GM19328 (cell line): ENCODE measurements around the gene FNBP1L.

ENCODE experiments used
- ATAC-seq: cut with Tn5 transposase; IDR thresholded peaks from one replicate; pipeline ENCODE4 v1.9.1; 2021; ENCODE audit warnings: mild to moderate bottlenecking, moderate library complexity; ENCODE audit not compliant: unreplicated experiment

FNBP1L gene

DNA sequence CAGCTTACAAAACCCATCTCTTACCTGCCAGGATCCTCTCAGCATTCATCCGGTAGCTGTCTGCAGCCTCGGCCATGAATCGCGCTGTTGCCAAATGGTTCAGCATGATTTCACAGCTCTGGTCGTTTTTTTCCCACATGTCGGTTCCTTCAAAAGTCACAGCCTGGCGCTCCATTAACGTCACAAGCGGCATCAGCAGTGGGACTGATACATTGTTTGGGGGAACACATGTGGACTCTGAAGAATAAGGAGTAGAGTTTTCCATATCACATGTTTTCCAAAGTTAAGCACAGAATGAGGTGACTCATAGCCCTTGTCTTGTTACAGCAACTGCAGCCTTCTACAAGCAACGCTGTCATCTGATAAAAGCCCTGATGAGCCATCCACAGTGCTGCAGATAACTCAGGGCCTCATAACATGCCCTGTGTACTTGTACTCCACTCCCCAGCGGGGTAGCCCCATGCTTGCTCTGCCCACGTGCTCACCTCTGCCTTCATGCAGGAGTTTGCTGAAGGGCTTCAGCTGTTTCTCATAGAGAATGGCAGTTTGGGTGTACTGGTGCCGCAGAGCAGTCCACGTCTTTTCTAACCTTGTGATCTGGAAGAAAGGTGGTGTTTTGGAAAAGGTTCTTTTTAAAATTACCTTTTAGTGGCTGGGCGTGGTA is 119.5 kb downstream of the FNBP1L start:
- no peak for ATAC-seq

DNA sequence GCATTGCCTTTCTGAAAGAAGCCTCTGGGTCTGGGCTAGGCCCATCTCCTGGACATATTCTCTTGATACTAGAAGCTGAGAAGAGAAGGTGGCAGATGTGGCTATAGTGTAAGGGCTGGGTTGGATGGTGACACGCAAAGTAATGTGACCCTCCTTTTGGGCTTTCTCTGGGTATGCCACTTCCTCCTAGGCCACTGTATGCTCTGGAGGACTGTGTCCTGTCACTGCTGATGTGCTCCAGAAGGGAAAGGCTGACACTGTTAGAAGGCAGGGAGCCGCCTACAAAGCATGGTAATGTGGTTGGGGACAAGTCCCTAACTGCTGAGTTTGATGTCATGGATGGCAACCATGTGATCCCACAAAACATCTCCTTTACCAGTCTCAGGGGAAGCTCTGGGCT is 121.6 kb downstream of the FNBP1L start:
- no peak for ATAC-seq

DNA sequence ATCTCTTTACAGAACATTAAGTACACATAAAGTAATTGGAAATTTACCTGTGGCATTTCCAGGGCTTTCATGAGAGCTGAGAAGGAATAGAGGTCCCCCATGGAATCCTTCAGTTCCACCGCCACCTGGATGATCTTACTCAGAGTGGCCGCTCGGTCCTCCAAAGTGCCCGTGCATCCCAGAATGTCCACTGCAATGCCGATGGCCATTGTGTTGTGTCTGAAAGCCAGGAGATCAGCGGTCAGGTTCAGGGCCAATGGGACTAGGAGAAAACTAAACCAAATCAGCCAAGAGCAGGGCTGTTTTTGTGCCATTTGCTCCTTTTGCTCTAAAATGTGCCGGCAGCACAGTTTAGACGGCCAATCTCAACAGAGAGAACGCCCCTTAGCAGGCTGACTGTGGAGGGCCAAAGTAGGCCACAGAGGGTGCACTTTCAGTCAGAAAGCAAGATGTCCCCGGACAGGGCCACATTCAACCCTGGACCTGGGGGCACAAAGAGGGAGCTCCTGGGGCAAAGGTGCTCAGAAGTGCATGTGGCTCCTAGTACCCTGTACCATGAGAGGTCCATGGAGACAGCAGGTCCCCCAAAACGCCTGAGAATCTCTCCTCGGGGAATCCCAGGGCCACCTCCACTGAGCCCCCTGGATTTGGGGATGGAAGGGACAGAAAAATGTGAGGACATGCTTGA is 123.8 kb downstream of the FNBP1L start:
- no peak for ATAC-seq

DNA sequence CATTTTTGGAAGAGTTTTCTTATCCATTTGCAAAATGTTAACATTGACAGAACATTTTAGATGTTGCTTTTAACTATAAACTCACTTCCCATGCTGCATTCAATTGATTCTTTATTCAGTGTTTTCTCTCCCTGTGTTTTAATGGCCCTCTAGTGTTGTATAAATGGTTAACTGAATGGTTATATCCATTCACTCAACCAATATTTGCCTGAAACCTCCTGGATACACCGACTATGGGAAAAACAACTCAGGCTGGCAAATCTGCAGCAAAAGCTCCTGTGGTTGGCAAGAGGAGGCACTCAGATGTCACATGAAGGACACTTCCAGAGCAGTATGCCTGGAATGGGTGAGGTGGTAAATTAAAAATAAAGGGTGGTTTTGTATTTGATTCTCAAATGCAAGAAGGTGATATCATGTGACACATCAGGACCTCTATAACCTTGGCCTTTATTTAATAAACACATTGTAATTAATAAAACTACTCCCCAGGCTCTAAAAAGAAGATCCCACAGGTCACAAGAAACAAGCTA is 126.1 kb downstream of the FNBP1L start:
- ATAC-seq, result no peak

DNA sequence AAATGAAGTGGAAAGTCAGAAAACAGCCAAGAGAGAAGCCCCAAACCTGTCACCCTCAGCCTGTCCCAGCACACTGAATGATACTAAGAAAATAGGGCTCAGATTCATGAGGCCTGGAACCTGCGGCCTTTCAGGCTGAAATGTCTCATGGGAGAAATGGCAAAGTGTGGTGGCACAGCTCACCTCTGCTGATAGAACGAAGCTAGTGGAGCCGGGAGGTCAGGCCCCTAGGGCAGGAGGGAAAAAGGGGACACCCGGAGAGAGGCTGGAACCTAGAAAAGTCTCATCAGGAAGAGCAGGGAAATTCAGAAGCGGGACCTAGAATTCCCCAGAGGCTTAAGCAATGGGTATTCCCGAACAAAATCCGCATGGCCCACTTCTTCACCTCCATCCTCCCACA is 126.6 kb downstream of the FNBP1L start:
- no peak for ATAC-seq

DNA sequence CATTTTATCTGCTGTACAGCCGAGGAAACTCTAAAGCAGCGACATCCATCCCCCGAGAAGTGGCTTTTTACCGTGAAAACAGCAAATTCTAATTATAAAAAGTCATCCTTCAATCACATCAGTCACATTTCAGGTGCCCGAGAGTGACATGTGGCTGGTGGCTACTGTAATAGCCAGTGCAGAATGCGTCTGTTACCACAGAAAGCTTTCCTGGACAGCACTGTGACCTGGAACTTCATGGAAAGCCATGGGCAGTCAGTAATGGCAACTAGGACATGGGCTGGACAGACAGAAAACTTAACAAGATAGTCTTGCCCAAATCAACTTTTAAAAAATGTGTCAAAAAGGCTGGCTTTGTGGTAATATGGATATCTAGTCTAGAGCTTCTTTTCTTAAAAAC is 127.1 kb downstream of the FNBP1L start:
- ATAC-seq, result no peak

DNA sequence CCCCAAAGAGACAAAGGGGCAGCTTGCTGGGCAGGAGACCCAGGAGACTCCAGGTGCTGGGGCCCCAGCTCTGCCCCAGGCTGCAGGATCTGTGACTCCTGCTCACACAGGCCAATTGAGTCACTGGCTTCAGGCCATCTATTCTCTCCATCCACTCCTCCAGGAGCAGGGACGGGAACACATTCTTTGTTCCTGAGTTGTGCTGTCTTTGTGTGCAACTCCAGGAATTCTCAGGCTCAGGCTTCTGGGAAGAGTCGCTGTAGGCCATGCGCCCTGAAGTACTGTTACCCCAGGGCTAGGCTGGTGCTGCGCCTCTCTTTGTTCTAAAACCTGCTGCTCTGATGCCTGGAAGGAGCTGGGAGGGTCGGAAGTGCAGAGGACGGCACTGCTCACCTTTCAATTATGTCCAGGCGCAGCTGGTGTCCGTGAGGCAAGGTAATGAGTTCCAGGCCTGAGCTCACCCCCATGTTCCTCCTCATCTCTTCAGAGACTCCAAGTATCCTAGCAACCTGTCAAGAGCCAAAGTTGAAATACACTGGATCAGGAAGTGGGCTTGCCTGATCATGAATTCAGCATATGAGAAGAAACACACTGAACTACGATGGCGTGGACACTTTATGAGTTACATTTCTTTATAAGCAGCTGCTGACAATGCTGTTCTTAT is 127.8 kb downstream of the FNBP1L start:
- ATAC-seq, result no peak

DNA sequence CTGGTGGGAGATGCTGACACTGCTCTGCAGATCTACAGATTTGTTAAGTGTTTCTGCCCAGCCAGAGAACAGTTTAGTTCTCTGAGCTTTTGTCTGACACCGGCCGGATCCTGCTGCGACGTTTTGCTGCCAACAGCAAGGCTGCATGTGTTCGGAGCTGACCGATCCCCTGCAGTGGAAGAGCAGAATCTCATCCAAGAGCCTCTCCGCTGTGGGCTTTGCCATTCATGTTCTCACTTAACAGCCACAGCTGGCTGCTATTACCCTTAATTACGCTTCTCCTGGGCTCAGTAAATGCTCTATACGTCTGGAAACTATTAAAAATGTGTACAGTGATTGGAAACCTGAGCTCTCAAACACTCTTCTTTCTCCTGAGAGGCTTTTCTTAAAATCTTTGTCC is 128.4 kb downstream of the FNBP1L start:
- ATAC-seq, result no peak

DNA sequence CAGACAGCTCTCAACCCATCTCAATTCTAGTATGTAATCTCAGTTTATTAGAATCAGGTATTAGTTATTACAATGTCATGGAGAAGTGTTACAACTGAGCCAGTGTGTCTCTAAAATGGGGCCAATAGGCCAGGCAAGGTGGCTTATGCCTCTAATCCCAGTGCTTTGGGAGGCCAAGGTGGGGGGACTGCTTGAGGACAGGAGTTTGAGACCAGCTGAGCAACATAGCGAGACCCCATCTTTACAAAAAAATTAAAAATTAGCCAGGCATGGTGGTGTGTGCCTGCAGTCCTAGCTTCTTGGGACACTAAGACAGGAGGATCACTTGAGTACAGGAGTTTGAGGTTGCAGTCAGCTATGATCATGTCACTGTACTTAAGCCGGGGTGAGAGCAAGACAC is 128.8 kb downstream of the FNBP1L start:
- no peak for ATAC-seq

DNA sequence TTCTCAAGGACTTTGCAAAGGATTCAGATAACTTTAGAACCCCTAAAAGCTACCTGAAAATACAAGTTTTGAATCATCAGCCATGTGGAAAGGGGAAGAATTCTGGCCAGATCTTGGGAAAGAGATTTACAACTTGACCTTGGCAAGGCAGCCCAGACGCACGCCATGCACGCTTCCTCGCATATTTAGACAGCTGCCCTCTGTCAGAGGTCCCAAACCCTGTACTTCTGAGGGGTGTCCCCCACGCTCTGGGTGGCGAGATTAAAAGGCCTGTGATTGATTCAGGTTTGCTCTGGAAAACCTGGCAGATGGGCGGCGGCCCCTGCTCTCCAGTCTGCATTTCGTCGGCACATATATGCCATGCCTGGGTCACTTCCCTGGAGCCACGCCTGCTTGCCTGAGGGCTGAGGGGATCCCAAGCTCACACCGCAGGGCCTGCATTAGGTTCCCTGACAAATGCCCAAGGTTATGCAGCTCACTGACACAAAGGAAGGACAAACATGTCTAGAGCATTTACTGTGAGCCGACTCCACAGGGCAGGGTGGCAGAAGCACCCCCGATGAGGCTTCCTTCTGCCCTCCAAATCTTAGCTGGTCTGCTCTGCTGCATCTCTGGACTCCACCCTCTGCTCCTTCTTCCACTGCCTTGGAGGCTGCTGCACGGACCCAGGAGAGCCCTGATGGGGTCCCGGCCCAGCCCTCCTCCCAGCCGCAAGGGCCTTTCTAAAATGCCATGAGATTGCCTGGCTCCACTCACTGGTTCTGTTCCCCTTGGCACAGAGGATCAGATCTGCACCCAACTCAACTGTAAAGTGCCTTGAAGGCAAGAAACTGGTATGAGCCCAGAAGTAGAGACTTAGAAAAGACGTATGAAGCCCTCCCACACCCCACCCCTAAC is 129.9 kb downstream of the FNBP1L start:
- no peak for ATAC-seq

DNA sequence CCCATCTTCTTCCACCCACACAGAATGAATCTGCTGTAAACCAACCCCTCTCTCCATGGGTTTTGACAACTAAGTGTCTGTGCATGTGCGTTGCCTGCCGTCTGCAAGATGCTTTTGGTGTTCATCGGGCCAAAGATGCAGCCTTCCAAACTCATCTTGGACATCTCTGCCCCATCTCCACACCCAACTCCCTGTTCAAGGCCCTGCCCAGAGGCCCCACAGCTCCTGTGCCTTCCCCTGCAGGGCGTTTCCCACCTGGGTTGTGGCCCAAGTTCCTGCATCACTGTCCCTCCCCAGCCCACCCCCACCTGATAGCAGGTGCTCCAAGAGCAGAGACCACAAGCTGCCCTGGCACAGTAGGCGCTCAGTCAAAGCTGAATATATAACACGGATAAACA is 130.5 kb downstream of the FNBP1L start:
- ATAC-seq, result no peak

DNA sequence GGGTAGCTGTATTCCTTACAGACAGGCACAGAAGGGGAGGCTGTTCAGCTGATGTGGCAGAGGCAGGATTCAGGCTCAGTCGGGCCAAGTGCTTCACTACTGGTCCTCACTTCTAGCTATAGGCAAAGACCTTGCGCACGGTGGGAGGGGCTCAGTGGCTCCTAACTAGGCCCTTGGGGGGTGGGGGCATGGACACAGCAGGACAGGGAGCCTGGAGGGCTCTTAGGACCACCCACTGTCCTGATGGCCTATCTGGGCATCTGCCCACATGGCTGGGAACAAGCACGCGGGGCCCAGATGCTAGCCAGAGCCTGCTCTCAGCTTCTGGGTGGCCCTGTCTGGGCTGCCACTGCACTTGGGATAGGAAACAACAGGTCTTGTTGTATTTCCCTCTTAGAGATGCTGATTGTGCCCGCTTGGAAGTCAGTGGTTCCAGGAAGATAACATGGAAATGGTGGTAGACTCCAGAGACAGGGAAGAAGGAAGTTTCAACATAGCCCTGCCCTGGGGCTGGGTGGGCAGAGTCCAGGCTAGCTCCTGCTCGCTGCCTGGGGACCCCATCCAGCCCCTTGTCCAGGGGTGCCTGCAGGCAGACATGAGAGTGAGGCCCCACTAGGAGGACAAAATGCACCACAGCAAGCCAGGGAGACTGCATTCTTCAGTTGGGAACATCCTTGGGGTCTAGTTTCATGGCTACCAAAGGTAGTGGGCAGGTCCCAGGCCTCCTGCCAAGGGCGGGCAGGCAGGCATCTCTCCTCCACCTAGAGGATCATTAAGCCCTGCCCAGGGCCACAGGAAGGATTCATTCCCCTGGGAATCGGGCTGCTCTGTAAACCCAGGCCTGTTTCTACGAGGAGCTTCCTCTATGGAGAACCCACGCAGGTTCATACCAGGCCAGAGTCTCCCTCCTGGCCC is 131.2 kb downstream of the FNBP1L start:
- no peak for ATAC-seq

DNA sequence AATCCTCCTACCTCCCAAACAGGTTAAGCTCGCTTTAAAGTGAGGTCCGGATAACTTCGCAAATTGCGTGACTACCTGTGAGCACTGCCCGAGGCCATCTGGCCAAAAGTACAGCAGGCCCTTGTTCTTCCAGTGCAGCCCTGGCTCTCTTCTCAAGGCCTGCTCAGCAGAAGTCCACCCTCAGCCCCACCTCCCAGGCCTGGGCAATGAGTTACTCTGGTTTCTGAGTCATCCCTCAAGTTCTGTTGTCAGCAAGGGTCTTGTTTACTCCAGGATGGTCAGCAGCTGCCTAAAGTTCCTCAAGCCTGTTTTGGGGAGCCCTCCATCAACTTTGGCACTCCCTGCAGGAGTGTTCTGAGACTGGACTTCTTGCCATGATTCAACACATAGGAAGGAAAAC is 132.0 kb downstream of the FNBP1L start:
- no peak for ATAC-seq

DNA sequence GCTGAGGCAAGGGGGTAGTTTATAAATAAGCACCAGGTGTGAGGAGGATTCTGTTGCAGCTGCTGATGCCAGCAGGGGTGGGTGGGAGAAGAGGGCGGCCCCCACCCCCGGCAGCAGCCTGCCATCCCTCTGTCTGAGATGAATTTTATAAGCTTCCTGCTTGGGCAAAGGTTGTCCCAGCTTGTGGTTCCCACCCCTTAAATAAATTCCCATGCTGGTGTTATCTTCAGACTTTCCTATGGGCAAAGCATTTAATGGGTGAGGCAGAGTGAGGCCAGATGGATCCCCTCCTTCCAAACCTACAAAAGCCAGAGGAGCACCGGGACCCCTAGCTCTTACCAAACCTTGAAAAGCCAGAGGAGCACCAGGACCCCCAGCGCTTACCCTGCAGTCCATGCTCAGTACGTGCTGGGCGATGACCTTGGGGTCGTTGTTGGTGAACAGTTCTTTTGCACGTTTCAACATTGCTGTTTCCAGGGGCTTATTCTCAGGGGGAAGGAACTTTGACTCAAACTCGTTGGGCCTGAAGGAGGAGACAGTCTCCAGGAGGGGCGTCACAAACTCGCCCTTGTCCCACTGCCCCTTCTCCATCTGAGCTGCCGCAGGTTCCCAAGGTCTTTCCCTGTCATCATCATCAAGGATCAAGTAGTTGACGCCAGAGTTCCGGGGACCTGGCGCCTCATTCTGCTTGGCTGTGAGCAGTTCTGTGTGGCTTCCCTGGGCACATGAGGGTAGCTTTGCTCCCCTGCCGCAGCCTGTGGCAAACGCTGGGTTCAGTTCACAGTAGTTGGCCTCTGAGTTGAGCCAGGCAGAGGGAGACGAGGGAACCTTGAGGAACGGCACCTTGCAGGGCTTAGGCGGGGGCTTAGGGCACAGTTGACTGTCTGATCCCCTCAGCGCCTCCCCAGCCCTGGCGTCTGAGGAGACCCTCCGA is 134.3 kb downstream of the FNBP1L start:
- ATAC-seq, result no peak

DNA sequence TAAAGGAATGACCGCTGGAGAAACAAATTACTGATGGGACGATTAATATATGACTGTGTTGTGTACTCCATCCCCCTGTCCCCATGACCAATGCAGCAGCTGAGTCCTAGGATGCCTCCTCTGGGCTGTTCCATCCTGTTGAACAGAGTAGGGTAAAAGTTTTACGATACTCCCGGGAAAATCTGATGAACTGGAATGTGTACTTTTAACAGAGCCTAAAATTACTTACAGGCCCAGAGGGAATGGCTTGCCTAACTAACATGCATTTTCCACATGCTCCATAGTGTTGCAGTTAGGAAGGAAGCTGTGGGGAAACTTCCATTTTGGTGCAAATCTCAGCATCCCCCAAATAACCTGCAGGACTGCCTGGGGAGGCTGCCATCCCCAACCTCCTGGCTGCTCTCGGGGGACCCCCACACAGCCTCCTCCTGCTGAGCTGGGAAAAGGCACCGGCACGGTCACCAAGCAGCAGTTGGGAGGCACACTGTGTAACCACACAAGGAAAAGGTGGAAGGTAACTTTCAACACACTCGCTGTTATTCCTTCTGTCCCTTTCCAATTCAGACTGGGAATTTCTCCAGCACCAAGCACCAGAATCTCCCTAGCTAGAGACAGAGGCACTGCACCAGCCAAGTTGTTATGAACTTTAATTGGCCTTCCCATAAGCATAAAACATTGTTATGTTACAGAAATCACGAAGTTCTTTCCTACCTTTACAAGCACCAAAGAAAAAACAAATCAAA is 136.5 kb downstream of the FNBP1L start:
- ATAC-seq, result no peak

DNA sequence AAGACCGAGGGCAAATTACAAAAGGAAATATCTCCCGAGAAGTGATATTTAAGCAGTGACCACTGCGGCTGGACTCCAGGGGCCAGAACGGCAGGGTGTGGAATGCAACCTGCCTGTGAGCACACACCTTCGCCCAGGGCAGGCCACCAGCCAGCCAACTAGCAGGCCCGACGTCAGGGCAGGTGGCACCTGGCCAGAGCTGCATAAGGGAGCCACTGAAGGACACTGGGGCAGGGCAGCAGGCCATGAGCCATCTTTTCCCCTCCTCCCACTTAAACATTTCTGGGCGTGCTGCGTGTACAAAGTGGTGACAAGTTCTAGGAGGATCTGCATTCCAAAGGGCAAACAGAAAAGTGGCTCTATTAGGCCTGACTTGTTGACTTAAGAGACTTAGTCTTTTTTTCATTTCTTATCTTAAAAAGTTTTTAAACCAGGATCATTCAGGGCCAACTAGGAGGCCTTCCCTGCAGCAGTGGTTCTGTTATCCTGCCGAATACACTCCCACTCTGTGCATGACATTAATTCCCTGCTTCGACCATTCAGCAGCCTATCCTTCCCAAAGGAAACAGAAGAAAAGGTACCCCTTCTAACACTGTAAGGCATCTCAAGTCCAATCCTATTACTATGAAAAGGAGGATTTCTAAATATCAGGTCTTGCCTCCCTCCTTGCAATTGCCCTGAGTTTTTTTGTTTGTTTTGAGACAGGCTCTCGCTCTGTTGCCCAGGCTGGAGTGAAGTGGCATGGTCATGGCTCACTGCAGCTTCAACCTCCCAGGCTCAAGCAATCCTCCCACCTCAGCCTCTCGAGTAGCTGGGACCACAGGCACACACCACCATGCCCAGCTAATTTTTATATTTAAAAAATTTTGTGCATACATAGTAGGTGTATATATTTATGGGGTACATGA is 137.4 kb downstream of the FNBP1L start:
- ATAC-seq, result no peak

DNA sequence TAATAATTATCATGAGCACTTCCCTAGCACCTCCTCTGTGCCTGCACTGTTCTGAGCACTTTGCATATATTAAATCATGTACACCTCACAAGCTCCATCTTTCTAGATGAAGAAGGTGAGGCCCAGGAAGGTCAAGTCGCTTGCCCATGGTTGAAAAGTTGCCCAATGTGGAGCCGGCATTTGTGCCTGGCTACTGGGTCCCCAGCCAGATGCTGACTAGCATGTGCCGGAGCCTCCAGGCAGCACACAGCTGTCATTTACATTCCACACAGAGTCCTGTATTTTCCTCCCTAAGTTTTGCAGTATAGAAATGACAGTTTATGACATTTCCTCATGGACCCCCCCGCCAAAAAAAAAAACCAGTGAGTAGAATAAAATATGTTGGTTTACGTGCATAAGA is 139.4 kb downstream of the FNBP1L start:
- no peak for ATAC-seq
